ENCODE measurements around the gene RBM5.

Gene RBM5

DNA sequence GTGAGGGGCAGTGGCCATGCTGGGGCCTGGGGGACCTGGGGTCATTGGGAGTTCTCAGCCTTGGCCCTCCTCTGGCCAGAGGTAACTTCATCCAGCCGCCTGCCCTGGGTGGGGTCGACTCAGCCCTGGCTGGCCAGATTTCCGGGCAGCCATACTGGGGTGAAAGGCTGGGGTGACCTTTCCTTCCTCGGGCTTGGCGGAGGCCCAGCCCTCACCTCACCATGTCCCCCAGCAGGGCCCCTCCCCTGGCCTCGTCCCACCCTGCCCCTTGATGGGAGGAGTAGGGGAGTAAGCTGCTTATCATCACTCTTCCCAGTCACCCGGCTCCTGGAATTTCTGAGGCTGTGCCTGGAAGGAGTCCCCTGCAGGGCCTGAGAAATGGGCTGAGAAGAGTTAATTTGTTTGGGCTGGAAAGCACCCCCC, 71.9 kb downstream of the RBM5 start:
- no peak for DNase-seq (ENCODE audit: low read depth)
- TF ChIP-seq, protein P1, sequence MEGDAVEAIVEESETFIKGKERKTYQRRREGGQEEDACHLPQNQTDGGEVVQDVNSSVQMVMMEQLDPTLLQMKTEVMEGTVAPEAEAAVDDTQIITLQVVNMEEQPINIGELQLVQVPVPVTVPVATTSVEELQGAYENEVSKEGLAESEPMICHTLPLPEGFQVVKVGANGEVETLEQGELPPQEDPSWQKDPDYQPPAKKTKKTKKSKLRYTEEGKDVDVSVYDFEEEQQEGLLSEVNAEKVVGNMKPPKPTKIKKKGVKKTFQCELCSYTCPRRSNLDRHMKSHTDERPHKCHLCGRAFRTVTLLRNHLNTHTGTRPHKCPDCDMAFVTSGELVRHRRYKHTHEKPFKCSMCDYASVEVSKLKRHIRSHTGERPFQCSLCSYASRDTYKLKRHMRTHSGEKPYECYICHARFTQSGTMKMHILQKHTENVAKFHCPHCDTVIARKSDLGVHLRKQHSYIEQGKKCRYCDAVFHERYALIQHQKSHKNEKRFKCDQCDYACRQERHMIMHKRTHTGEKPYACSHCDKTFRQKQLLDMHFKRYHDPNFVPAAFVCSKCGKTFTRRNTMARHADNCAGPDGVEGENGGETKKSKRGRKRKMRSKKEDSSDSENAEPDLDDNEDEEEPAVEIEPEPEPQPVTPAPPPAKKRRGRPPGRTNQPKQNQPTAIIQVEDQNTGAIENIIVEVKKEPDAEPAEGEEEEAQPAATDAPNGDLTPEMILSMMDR (IDR thresholded peaks at IDR 0.05; ENCODE audit: insufficient read depth, low read depth, low read length, missing control alignments), result no peak

DNA sequence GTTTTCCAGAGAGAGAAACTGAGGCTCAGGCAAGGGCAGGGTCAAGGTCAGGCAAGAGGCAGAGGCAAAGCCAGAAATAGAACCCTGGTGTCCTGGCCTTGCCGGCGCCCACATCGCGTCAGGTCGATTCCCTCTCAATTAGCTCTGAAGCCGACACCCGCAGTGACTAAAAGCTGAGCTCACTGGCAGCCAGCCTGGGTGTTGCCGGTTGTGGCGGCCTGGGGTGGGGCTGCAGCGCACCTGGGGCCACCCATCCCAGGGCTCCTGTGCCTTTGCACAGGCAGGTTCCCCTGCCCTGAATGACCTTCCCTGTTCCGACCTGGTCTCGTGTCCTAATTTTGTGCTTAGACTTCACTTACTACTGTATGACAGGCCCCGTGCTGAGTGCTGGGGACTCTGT, 72.6 kb downstream of the RBM5 start:
- H3K4me3 ChIP-seq (ENCODE audit: low read depth, low read length), result no peak overlapping the region
- no peak for DNase-seq (ENCODE audit: low read depth)
- TF ChIP-seq, protein P1 (IDR thresholded peaks at IDR 0.05; ENCODE audit: insufficient read depth, low read depth, low read length, missing control alignments), result no peak

More for the DNA sequence above, 71.9 kb downstream of the RBM5 start:
- H3K4me3 ChIP-seq (ENCODE audit: low read depth, low read length), result no peak overlapping the region

DNA sequence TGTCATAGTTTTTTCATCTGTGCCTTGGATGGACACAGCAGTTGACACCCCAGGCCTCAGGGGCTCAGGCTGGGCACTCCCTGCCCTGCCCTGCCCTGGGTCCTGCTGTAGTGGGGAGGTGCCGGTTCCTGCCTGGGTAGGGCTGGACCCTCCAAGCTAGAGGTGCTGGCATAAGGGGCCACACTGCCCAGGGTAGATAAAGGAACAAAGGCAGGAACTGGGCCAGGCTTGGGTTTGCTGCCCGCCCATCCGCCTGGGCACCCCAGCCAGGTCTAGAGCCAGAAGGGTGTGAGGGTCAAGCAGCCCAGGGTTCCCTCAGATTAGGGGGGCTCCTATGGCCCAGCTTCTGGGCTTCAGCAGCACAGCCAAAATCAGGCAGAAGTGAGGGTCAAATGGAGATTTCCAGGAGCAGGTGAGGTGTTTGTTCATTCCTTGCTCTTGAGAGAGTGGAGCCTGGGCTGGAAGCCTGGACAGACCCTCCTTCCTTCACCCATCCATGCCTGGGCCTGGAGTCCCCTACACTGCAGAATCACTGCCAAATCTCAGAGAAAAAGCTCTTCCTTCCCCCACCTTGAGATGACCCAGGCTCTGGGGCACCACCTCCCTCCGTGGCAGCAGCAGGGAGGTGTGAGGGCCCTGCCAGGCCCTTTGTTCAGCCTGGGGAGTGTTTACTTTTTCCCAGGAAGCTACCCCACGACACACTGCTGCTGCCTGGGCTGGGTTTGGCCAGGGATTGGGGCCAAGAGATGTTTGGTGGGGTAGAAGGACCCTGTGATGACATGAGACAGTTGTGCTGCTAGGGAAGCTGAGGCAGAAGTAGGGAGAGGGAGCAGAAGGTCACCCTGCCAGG, 73.5 kb downstream of the RBM5 start:
- TF ChIP-seq, protein P1 (IDR thresholded peaks at IDR 0.05; ENCODE audit: insufficient read depth, low read depth, low read length, missing control alignments), result no peak
- no peak for DNase-seq (ENCODE audit: low read depth)
- H3K4me3 ChIP-seq (ENCODE audit: low read depth, low read length), result no peak overlapping the region

DNA sequence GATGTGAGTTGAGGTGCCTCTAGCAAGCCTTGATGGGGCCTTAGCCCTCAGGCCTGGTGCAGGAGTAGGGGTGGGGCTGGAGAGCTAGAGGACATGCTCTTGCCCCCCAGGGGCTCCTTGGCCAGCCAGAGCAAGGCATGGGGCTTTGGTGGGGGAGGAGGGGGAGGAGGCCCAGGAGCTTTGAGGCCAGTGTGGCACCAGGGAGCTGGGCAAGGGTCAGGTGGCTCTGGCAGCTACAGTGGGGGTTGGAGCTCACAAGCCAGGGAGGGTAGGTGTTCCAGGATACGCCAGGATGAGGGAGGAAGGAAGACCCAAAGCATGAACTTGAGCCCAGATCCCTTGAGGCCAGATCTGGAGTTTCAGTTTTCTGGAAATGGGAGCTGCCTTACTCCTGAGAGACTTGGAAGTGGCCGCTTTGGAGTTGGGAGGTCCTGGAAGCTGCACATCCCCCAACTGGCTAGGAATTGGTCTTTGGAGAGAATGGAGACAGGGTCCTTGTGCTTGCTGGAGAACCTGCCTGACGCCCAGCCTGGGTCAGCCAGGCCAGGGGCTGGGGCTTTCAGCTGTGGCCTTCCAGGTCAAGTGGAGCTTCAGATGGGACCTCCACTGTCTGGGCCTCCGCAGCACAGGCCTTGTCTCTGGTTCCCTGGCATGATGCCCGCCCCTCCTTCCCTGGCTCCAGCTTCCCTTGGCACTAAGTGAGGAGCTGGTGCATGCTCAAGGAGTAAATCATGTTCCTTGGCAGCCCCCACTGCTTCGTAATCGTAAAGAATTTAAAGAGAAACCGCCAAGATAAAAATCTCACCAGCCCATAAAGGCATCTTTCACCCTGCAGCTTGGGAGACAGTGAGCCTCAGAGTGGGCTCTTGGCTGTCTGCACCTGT, 75.1 kb downstream of the RBM5 start:
- TF ChIP-seq, protein P1 (IDR thresholded peaks at IDR 0.05; ENCODE audit: insufficient read depth, low read depth, low read length, missing control alignments), result no peak
- no peak overlapping the region for H3K4me3 ChIP-seq (ENCODE audit: low read depth, low read length)
- no peak for DNase-seq (ENCODE audit: low read depth)

DNA sequence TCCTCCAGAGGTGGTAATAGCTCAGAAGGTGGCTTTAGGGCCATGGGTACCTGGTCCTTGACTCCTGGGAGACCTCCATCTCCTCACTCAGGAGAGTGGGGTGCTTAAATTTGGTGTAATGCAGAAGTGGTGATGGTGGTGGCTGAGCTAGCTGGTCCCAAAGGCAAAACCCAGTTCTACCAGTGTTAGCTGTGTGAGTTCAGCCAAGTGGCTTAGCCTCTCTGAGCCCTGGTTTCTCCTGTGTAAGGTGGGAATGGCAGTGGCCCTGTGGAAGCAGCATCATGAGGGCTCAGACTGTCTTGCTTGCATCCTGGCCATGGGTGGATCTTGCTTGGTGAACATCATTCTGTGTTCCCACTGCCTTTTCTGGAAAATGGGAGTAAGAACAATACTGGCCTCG, 75.8 kb downstream of the RBM5 start:
- no peak for DNase-seq (ENCODE audit: low read depth)
- TF ChIP-seq, protein P1 (IDR thresholded peaks at IDR 0.05; ENCODE audit: insufficient read depth, low read depth, low read length, missing control alignments), result no peak
- no peak overlapping the region for H3K4me3 ChIP-seq (ENCODE audit: low read depth, low read length)

DNA sequence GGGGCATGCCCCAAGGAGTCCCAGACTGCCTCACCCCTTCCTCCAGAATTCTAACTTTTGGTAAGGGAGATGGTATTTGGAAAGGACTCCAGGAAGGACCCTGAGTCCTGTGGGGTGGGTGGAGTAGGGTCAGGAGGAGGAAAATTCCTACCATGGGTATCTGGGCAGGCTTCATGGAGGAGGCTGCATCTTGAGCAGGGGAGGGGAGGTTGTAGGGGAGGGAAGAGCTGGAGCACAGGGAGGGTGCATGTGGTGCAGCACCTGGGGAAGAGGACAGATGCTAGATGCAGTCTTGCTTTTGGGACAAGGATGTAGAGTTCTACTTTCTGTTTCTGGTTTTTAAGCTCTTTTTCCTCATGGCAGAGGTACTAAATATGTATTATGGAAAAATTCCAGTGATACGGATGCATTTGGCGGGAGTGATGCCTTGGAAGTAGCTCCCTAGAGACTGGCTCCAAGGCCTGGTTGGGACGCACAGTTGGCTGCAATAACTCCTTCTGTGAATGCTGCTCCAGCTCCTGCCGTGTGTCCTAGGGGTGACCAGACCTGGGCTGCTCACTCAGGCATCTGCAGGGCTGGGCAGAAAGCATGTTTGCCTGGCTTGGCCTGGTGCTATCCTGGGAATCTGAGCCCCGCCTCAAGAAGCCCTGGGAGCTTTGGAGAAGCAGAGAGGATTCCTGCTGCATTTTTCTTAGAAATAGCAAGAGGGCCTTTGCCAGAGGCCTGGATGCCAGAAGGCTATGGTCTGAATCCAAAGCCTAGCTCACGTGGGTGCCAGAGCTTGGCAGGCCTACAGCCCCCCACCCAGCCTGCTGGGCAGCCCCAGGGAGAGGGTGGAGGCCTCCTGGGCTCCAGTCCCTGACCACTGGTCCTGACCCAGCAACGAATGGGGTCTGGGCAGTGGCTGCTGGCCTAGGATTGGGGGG, 76.5 kb downstream of the RBM5 start:
- TF ChIP-seq, protein P1 (IDR thresholded peaks at IDR 0.05; ENCODE audit: insufficient read depth, low read depth, low read length, missing control alignments), result no peak
- no peak overlapping the region for H3K4me3 ChIP-seq (ENCODE audit: low read depth, low read length)
- no peak for DNase-seq (ENCODE audit: low read depth)
